Body of pancreas (tissue), 4 donors: ENCODE results near the gene ATXN1.

Experiments
- CTCF ChIP-seq, 7 experiments: fragments of 450-650 bp in 4 of 7; fragments of 200-600 bp in 3 of 7; sonication (generic) in 3 of 7; IDR thresholded peaks; one replicate each; pipeline ENCODE4 v1.5.1; 2016 to 2019; ENCODE audit warnings: antibody characterized with exemption in 7 of 7
- POLR2A ChIP-seq, 3 donors: fragments of 450-650 bp; IDR thresholded peaks; one replicate each; pipeline ENCODE4 v1.6.1; 2016; ENCODE audit warnings: antibody characterized with exemption in 3 of 3, mild to moderate bottlenecking in 2 of 3

GRCh38 chr6:16630026-16630643 lies 131.1 kb downstream of the ATXN1 start:
- no peak for TF ChIP-seq CTCF (IDR thresholded peaks at IDR 0.05)
- TF ChIP-seq POLR2A (IDR thresholded peaks at IDR 0.05) = no peak
